Glomerular endothelial cell (primary cell): ENCODE measurements around the gene BRF1. TPM values are rescaled to one million over a fixed set of nuclear protein-coding genes. Genes with fewer than 3 reads are reported as not detected.
"Not testable (repeated sequence)": the region's sequence is repeated elsewhere in the genome, so short reads cannot be mapped to it uniquely, and the experiment has no call there.

ENCODE experiments used
- DNase-seq: peaks from one replicate; pipeline ENCODE4 v3.0.0-alpha.2; 2011; ENCODE audit warnings: low read depth, low spot score; ENCODE audit errors: extremely low read depth
- total RNA-seq: library from RNA; depleted of rRNA; stranded (reverse); fragments of >200 nt; gene quantifications from 2 replicates; pipeline ENCODE4 v1.2.3, GENCODE V29; 2015

BRF1 gene
- 37.9 and 63.4 TPM in 2 replicates for total RNA-seq

DNA sequence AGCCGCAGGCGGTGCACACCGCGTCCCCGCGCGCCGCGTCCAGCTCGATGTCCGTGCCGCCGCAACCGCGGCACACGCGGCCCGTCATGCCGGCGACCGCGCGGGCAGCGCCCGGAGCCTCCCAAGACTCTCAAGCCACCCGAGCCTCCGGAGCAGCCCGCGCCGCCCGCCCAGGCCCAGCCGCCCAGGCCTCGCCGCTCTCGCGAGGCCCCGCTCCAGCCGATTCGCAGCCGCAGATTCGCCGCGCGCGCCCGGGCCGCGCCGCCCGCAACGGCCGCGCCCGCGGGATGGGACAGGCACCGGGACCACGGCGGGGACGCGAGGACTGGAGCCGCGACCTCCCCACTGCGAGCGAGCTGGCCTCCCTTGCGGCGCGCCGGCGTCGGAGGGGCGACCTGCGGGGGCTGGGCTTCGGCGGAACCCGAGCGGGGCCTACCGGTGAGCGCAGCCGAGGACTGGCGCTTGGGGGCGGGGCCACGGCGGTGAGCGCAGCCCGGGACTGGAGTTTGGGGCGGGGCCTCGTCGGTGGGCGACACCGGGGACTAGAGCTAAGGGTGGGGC, at the start of gene BRF1:
BRF1 (minus strand) TSS at position 460 of the 561 bp plus-strand sequence; CDS start at position 88, 372 bp downstream.
- no peak for DNase-seq

DNA sequence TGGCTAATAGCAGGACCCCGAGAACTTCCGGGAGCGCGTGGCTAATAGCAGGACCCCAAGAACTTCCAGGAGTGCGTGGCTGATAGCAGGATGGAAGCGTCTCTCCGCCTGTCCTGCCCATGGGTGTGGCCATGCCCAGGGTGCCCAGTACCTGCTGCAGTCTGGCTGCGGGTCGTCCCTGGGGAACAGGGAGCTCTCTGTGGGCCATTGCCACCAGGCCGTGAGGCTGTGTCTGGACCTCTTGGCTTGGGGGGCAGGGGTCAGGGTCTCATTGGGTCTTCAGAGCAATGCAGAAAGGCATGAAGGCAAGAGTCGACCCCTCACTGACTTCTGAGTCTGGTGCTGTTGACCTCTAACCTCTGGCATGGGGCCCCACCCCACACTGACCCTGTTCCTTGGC, 49.2 kb upstream of the BRF1 start:
- DNase-seq, result no peak

GRCh38 chr14:105348945-105349699, 48.3 kb upstream of the BRF1 start:
- DNase-seq, result no peak

GRCh38 chr14:105348169-105348944, 47.6 kb upstream of the BRF1 start:
- DNase-seq, result no peak

DNA sequence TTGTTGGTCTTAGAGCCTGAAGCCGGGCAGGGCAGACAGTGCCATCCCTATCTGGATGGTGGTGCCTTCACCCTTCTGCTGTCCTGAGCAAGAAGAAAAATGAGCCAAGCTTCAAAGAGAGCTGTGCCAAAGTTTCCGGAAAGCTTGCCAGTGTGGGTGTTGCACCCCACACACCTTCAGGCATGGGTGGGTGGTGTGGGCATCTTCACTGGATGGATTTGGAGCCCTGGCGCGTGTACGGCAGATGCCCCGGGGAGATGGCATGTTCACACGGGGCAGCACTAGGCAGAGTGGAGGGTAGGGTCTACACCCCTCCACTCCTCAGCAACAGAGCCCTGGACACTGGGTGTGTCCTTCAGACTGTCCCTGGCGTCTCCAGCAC, 46.8 kb upstream of the BRF1 start:
- no peak for DNase-seq

- DNase-seq, result no peak
Observed at GRCh38 chr14:105346876-105347586, 46.2 kb upstream of the BRF1 start.

- no peak for DNase-seq
Observed at GRCh38 chr14:105346200-105346533, 45.4 kb upstream of the BRF1 start.

DNA sequence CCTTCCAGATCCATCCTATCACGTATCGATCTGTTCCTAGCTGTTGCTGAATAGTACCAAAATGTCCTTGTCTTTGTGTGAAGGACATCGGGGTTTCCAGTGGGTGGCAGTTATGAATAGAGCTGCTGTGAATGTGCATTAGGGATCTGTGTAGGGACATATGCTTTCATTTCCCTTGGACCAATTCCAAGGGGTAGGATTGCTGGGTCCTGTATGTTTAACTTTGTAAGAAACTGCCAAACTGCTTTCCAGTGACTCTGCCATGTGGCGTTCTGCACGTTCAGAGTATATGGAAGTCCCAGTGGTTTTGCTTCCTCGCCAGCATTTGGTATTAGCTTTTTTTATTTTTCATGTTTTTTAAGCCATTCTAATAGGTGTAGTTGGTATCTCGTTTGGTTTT, 42.4 kb upstream of the BRF1 start:
- no peak for DNase-seq

GRCh38 chr14:105340821-105341733, 40.3 kb upstream of the BRF1 start:
- DNase-seq, result no peak

DNA sequence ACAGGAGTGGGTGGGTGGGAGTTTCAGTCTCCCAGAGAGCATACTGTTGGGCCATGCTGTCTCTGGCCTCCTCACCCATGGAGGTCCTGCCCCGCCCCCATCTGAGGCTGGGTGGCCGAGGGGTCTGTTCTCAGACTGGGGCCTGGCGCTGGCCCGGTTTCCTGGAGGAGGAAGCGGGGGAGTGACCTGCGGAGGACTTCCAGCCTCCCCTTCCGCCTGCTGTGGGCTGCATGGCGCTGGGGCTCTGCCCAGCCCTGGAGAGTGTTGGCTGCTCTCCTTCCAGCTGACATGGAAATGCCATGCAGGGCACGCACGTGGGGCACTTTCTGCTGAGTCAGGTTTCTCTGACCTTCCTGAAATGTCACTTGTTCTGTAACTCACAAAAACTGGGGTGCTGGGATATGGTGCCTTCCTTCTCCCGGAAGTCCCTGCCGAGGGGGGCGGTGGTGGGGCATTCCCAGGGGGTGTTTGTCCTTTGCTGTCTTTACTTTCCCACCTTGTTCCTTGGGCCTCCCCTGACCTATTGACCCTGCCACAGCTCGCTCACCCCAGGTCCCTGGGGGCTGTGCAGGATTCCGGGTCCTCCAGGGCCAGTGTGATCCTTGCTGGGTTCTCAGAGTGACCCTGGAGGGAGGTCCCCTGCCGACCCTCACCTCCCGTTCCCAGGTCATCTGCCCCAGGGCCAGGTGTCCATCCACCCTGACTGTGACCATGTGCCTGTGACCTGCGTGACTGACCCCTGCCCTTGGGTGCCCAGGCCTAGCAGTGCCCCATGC, 37.4 kb upstream of the BRF1 start:
- no peak for DNase-seq

GRCh38 chr14:105337433-105337832, 36.6 kb upstream of the BRF1 start:
- no peak for DNase-seq

- DNase-seq, result no peak
Observed at GRCh38 chr14:105336477-105337287, 35.9 kb upstream of the BRF1 start.

DNA sequence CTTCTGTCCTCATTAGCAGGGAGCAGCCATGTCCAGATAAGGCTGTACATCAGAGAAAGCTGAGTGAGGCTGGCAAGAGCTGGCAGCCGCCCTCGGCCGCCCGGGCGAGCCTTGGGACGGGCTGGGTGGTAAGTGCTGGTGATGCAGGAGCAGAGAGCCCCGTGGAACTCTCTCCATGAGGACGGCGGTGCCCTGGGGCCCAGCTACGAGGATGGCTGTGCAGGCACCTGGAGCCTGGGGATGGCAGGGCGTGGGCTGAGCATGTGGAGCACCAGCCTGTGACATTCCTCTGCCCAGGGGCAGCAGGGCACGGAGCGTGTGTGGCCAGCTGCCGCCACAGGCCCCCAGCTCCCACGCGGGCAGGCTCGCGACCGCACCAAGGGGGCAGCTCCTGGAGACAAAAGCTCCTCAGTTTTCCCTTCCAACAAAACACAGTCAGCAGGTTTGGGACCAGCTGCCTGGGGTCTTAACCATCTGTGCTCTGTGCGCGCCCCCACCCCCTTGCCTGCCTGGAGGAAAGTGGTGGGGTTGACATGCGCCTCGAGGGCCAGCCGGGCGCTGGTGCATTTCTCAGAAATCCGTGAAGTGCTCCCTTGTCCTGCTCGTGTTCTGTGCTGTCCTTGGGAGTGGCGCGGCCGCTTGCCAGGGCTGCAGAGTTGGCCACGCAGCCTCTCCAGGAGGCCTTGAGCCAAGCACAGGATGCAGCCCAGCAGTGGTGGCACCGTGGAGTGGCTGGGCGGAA, 35.1 kb upstream of the BRF1 start:
- DNase-seq, result no peak

DNA sequence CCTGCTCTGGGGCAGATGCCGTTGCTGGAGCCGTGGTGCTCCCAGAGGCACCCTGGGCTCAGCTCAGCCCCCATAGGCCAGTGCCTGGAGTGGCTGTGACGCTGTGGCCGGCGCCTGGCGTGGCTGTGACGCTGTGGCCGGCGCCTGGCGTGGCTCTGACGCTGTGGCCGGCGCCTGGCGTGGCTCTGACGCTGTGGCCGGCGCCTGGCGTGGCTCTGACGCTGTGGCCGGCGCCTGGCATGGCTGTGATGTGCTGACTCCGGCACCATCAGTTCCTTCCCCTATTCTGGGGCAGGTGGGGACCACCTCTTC, 34.4 kb upstream of the BRF1 start:
- not testable (repeated sequence) for DNase-seq

- DNase-seq, result no peak
Observed at GRCh38 chr14:105334383-105335230, 33.8 kb upstream of the BRF1 start.

GRCh38 chr14:105333613-105334364, 33.0 kb upstream of the BRF1 start:
- DNase-seq, result no peak
